Measurements from ENCODE around the gene ZNF799.
A peak's percentile ranks its signal among the peaks of the same experiment; 100 is the strongest.
"Not testable (repeated sequence)": the region's sequence is repeated elsewhere in the genome, so short reads cannot be mapped to it uniquely, and the experiment has no call there.

ZNF799 gene

GRCh38 chr19:12400633-12401502, at the start of gene ZNF799:
ZNF799 (minus strand) TSS chr19:12401271; CDS start chr19:12401070, 201 bp downstream.
- DNase-seq: peak; percentile 94

- no peak for DNase-seq
These were observed 49.8 kb upstream of the ZNF799 start for GRCh38 chr19:12450844-12451243.

- DNase-seq: no peak
These were observed 47.7 kb upstream of the ZNF799 start for GRCh38 chr19:12448808-12449207.

- DNase-seq: peak; percentile 92
These were observed 39.7 kb upstream of the ZNF799 start, which contains the start of gene ZNF443 for GRCh38 chr19:12440541-12441316. ZNF443 (minus strand) TSS chr19:12441021; CDS start chr19:12440914, 107 bp downstream.

- DNase-seq: not testable (repeated sequence)
These were observed 38.8 kb upstream of the ZNF799 start for GRCh38 chr19:12439686-12440540.

GRCh38 chr19:12430726-12431299, 29.7 kb upstream of the ZNF799 start:
- not testable (repeated sequence) for DNase-seq

GRCh38 chr19:12425888-12426274, 24.8 kb upstream of the ZNF799 start:
- DNase-seq: no peak

- DNase-seq: no peak
These were observed 24.3 kb upstream of the ZNF799 start for GRCh38 chr19:12425236-12425887.

- not testable (repeated sequence) for DNase-seq
These were observed 16.2 kb upstream of the ZNF799 start for GRCh38 chr19:12417273-12417672.

GRCh38 chr19:12411893-12412292, 10.8 kb upstream of the ZNF799 start:
- no peak for DNase-seq

GRCh38 chr19:12399901-12400632, 1.0 kb downstream of the ZNF799 start:
- DNase-seq: not testable (repeated sequence)

GRCh38 chr19:12391148-12391547, 9.9 kb downstream of the ZNF799 start:
- not testable (repeated sequence) for DNase-seq

GRCh38 chr19:12386365-12386764, 14.7 kb downstream of the ZNF799 start:
- not testable (repeated sequence) for DNase-seq

GRCh38 chr19:12380444-12380737, 20.7 kb downstream of the ZNF799 start:
- DNase-seq: no peak

- DNase-seq: no peak
These were observed 21.2 kb downstream of the ZNF799 start for GRCh38 chr19:12379732-12380443.

GRCh38 chr19:12374026-12374425, 27.0 kb downstream of the ZNF799 start:
- DNase-seq: no peak

- no peak for DNase-seq
These were observed 35.6 kb downstream of the ZNF799 start, which contains the start of gene ZNF442 for GRCh38 chr19:12365236-12366162. ZNF442 (minus strand) TSS chr19:12365683; CDS start chr19:12363631, 2,052 bp downstream.

GRCh38 chr19:12364391-12365235, 36.5 kb downstream of the ZNF799 start:
- no peak for DNase-seq

All from NCI-H2107 (cell line).